Lower lobe of right lung (tissue), 2 donors: ENCODE results near the gene ATXN1. TPM values are rescaled to one million over a fixed set of nuclear protein-coding genes. Genes with fewer than 3 reads are reported as not detected.

Experiments
- ATAC-seq, 2 donors: fragments of 200-7000 bp; cut with Tn5 transposase; one replicate each; pipeline ENCODE4 v1.9.1; 2020 to 2022; ENCODE audit warnings: mild to moderate bottlenecking in 2 of 2, moderate library complexity in 2 of 2
- DNase-seq: peaks from one replicate; pipeline ENCODE4 v3.0.0-alpha.2; 2020
- H3K27ac ChIP-seq: fragments of 200-600 bp; one replicate; pipeline ENCODE4 v1.8.0; 2022
- H3K27me3 ChIP-seq: fragments of 200-600 bp; one replicate; pipeline ENCODE4 v1.8.0; 2022; ENCODE audit warnings: low read depth
- H3K36me3 ChIP-seq: fragments of 200-600 bp; one replicate; pipeline ENCODE4 v1.8.0; 2022; ENCODE audit warnings: mild to moderate bottlenecking
- H3K4me1 ChIP-seq: fragments of 200-600 bp; one replicate; pipeline ENCODE4 v1.8.0; 2022
- H3K4me3 ChIP-seq: fragments of 200-600 bp; one replicate; pipeline ENCODE4 v1.8.0; 2022; ENCODE audit warnings: mild to moderate bottlenecking
- H3K9me3 ChIP-seq: fragments of 200-600 bp; one replicate; pipeline ENCODE4 v1.8.0; 2022
- intact Hi-C: fragments of 100-400 bp; cut with DNase I; formaldehyde crosslinking; loops from one replicate; pipeline ENCODE4 v1.11.0; 2022
- total RNA-seq: library from RNA; stranded (reverse); fragmentation: NEBNext Ultra II Directional; extraction: Animal tissue kit (Norgen Biotek cat#: 25700); gene quantifications from one replicate; pipeline ENCODE4 v1.2.1, GENCODE V29; 2021
- TF ChIP-seq, protein P1 (sequence below): fragments of 200-600 bp; IDR thresholded peaks from one replicate; pipeline ENCODE4 v1.8.0; 2022; ENCODE audit warnings: antibody characterized with exemption, mild to moderate bottlenecking
- donor health status: DM: no; HTN: yes; CAD: no; lungs with severe emphysema.

The ATXN1 gene
- total RNA-seq, 1 donor from 2014 or later = 75.9 TPM

DNA sequence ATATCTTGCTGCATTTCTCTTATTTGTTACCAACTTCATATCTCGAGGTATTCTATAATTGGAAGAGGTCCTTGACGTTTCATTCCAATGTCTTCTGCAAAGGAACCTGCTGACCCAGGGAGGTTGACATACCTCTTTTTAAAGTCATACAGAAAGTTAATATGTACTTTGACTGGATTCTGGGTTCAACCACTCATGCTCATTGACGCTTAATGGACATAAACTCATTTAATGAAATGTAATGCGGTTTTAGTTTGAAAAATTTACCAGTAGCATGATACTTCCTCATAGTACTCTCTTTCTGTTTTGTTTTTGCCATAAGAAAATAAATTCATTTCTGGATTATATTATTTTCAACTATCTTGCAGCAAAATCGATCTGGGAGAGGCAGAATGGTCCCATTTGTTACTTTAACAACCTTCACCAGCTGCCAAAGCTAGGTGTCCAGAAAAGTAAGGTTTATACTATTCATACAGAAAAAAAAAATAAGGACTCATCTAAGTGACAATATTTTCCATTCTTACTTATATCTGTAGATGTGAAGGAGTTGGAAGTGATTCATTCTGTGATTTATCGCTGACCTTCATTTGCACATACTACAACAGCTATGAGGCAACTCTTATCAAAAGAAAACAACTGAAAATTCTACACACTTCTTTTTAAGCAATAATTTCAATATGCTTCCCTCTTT lies 101.6 kb downstream of the ATXN1 start:
- TF ChIP-seq, protein P1, sequence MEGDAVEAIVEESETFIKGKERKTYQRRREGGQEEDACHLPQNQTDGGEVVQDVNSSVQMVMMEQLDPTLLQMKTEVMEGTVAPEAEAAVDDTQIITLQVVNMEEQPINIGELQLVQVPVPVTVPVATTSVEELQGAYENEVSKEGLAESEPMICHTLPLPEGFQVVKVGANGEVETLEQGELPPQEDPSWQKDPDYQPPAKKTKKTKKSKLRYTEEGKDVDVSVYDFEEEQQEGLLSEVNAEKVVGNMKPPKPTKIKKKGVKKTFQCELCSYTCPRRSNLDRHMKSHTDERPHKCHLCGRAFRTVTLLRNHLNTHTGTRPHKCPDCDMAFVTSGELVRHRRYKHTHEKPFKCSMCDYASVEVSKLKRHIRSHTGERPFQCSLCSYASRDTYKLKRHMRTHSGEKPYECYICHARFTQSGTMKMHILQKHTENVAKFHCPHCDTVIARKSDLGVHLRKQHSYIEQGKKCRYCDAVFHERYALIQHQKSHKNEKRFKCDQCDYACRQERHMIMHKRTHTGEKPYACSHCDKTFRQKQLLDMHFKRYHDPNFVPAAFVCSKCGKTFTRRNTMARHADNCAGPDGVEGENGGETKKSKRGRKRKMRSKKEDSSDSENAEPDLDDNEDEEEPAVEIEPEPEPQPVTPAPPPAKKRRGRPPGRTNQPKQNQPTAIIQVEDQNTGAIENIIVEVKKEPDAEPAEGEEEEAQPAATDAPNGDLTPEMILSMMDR = no peak
- H3K27me3 ChIP-seq = no peaks in the 10 kb centered on the region
- H3K27ac ChIP-seq = no peak overlapping the region
- intact Hi-C loops = no loop called here
- no peak for ATAC-seq
- no peak for DNase-seq
- H3K4me1 ChIP-seq = peaks cover 23% of the 10 kb centered on the region
- H3K4me3 ChIP-seq = peak overlapping the region; percentile 9
- H3K36me3 ChIP-seq = peaks cover 15% of the 10 kb centered on the region
- no peaks in the 10 kb centered on the region for H3K9me3 ChIP-seq

DNA sequence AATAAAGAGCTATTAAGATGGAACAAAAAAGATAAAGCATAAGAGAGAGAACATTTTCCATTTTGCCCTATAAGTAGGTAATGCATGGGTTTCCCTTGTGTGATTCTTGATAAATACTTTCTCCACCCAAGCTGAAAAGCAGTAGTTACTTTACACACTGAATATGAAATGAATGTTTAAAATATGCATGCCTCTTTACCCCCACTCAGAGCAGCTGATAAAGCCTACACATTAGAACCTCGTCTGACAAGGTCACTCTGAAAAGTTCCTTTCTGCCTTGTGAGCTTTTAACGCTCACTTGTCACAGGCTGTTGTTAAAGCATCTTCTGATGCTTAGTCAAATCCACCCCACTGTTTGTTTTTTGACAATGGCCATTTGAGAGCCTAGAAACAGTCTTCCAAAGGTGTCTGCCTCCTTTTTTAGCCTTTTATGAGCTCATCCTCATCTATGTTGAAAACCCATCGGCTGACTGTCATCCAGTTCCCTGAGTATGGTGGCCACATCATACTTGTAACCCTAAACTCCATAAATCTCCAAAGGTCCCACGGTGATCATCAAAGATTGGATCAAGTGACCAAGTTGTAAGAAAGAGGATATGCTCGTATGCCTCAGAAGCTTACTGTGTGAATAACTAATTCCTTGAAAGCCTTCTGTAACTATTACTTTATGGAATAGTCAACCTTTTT lies 102.8 kb downstream of the ATXN1 start:
- Histone ChIP-seq H3K27me3 (no peaks in the 10 kb centered on the region), H3K4me1 (peaks cover 23% of the 10 kb centered on the region), H3K9me3 (no peaks in the 10 kb centered on the region), H3K4me3 (no peak overlapping the region), H3K27ac (no peak overlapping the region), H3K36me3 (peaks cover 15% of the 10 kb centered on the region)
- intact Hi-C loops = no loop called here
- TF ChIP-seq, protein P1 = no peak
- ATAC-seq (no peak), DNase-seq (no peak)

DNA sequence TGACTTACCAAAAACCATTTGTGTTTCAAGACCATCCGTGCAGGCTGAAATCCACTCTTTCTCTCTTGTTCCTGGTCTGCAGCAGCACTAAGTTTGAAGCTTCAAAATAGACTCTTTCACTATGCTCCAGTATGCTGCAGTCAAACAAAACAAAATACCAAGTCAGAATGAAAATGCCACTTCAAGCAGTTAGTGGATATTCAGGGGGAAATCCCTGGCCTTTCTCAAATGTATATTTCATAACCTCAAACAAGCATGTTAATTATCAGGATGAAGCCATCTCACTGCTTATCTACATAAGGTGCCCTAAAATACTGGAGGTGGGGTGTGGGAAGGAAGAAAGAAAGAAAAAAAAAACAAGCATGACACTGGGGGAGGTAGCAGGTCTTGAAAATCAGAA lies 103.5 kb downstream of the ATXN1 start:
- intact Hi-C loops = no loop called here
- DNase-seq (no peak), ATAC-seq (no peak)
- TF ChIP-seq, protein P1 = no peak
- H3K27ac ChIP-seq = no peak overlapping the region
- H3K36me3 ChIP-seq = peaks cover 19% of the 10 kb centered on the region
- H3K27me3 ChIP-seq = no peaks in the 10 kb centered on the region
- no peak overlapping the region for H3K4me3 ChIP-seq
- H3K4me1 ChIP-seq = peaks cover 23% of the 10 kb centered on the region
- no peaks in the 10 kb centered on the region for H3K9me3 ChIP-seq

DNA sequence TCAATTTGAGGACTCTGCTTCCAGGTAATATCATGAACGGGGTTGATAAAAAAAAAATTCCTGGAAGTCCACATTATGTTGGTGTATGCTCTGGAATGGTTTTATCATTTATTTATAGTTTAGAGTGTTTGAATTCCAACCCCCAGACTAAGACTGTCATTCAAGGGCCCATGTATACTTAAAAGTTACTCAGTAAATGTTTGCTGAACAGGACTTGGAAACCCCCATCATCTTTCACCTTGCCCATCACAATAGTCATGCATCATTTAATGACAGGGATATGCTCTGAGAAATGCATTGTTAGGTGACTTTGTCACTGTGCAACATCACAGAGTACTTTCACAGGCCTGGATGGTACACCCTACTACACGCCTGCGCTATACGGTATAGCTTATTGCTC lies 104.8 kb downstream of the ATXN1 start:
- intact Hi-C loops = no loop called here

DNA sequence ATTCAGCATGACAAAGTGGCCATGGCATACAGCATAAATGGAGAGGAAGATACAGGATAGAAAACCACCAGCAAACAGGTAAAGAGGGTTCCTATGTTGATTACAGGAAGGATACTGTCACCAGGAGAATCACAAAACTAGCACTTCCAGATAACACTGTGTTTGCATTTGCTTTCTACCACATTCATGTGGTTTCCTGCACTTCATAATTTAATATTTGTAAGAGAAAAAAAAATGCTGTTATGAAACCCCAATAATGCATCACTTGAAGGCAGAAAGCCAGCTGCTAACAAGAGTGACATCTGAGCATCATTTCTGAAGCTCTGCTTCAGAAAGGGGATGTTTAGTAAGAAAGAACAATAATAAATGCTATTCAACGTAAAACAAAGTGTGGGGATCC lies 106.6 kb downstream of the ATXN1 start:
- intact Hi-C loops = no loop called here
- ATAC-seq = peak in 1 of 2 donors; percentile 33
- Histone ChIP-seq H3K27ac (no peak overlapping the region), H3K27me3 (no peaks in the 10 kb centered on the region), H3K9me3 (no peaks in the 10 kb centered on the region), H3K4me1 (peaks cover 24% of the 10 kb centered on the region), H3K4me3 (no peak overlapping the region), H3K36me3 (peaks cover 38% of the 10 kb centered on the region)
- DNase-seq = no peak
- TF ChIP-seq, protein P1 = no peak

More for the DNA sequence above, 104.8 kb downstream of the ATXN1 start:
- Histone ChIP-seq H3K4me3 (no peak overlapping the region), H3K9me3 (no peaks in the 10 kb centered on the region), H3K27ac (no peak overlapping the region), H3K4me1 (peaks cover 31% of the 10 kb centered on the region), H3K27me3 (no peaks in the 10 kb centered on the region), H3K36me3 (peaks cover 23% of the 10 kb centered on the region)
- ATAC-seq = no peak
- DNase-seq = no peak
- TF ChIP-seq, protein P1 = no peak
